HL-60 (cell line): ENCODE data around the gene WFS1.

Source experiments
- DNase-seq, 2 experiments: peaks; one replicate each; pipeline ENCODE4 v3.0.0-alpha.2; 2010 to 2020; ENCODE audit warnings: low read depth in 1 of 2, low spot score in 1 of 2
- H3K27ac ChIP-seq: fragments of 250-450 bp; sonication (Bioruptor Pico); replicated peaks from 2 replicates; pipeline ENCODE4 v1.5.1; 2020; ENCODE audit warnings: mild to moderate bottlenecking, moderate library complexity
- H3K27me3 ChIP-seq: fragments of 250-450 bp; sonication (Bioruptor Pico); 2 replicates; pipeline ENCODE4 v1.5.1; 2021; ENCODE audit warnings: mild to moderate bottlenecking, moderate library complexity; ENCODE audit not compliant: insufficient read depth, poor library complexity, severe bottlenecking
- H3K4me3 ChIP-seq: replicated peaks from 2 replicates; pipeline ENCODE4 v1.5.1; 2011; ENCODE audit warnings: mild to moderate bottlenecking, control low read depth, low read length; ENCODE audit not compliant: insufficient read depth
- CTCF ChIP-seq: IDR thresholded peaks from one replicate; pipeline ENCODE4 v1.5.1; 2011; ENCODE audit warnings: low read length, control low read depth, inconsistent platforms; ENCODE audit not compliant: insufficient read depth
- GABPA ChIP-seq: IDR thresholded peaks from 2 replicates; pipeline ENCODE4 v1.6.1; 2012; ENCODE audit warnings: low read depth
- POLR2AphosphoS5 ChIP-seq: IDR thresholded peaks from 2 replicates; pipeline ENCODE4 v1.6.1; 2012; ENCODE audit warnings: low read depth
- SPI1 ChIP-seq: IDR thresholded peaks from 2 replicates; pipeline ENCODE4 v1.6.1; 2012; ENCODE audit warnings: low read depth, mild to moderate bottlenecking, borderline replicate concordance
- TF ChIP-seq, protein P1 (sequence below): IDR thresholded peaks from 2 replicates; pipeline ENCODE4 v1.6.1; 2012; ENCODE audit warnings: low read depth; ENCODE audit not compliant: insufficient replicate concordance

Gene WFS1

GRCh38 chr4:6332669-6333050 lies 63.0 kb downstream of the WFS1 start:
- no peak for DNase-seq
- Histone ChIP-seq H3K27me3 (peaks cover 6% of the 10 kb centered on the region), H3K27ac (no peak overlapping the region), H3K4me3 (no peak overlapping the region)
- TF ChIP-seq CTCF: no peak
- TF ChIP-seq, protein P1, sequence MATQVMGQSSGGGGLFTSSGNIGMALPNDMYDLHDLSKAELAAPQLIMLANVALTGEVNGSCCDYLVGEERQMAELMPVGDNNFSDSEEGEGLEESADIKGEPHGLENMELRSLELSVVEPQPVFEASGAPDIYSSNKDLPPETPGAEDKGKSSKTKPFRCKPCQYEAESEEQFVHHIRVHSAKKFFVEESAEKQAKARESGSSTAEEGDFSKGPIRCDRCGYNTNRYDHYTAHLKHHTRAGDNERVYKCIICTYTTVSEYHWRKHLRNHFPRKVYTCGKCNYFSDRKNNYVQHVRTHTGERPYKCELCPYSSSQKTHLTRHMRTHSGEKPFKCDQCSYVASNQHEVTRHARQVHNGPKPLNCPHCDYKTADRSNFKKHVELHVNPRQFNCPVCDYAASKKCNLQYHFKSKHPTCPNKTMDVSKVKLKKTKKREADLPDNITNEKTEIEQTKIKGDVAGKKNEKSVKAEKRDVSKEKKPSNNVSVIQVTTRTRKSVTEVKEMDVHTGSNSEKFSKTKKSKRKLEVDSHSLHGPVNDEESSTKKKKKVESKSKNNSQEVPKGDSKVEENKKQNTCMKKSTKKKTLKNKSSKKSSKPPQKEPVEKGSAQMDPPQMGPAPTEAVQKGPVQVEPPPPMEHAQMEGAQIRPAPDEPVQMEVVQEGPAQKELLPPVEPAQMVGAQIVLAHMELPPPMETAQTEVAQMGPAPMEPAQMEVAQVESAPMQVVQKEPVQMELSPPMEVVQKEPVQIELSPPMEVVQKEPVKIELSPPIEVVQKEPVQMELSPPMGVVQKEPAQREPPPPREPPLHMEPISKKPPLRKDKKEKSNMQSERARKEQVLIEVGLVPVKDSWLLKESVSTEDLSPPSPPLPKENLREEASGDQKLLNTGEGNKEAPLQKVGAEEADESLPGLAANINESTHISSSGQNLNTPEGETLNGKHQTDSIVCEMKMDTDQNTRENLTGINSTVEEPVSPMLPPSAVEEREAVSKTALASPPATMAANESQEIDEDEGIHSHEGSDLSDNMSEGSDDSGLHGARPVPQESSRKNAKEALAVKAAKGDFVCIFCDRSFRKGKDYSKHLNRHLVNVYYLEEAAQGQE: no peak
- no peak for TF ChIP-seq POLR2AphosphoS5
- no peak for TF ChIP-seq SPI1
- no peak for TF ChIP-seq GABPA

- DNase-seq: no peak
- Histone ChIP-seq H3K4me3 (no peak overlapping the region), H3K27ac (no peak overlapping the region), H3K27me3 (peaks cover 11% of the 10 kb centered on the region)
- TF ChIP-seq, protein P1: no peak
- TF ChIP-seq CTCF: peak; percentile 25
- no peak for TF ChIP-seq POLR2AphosphoS5
Observed at GRCh38 chr4:6333301-6334202, 63.9 kb downstream of the WFS1 start.

DNA sequence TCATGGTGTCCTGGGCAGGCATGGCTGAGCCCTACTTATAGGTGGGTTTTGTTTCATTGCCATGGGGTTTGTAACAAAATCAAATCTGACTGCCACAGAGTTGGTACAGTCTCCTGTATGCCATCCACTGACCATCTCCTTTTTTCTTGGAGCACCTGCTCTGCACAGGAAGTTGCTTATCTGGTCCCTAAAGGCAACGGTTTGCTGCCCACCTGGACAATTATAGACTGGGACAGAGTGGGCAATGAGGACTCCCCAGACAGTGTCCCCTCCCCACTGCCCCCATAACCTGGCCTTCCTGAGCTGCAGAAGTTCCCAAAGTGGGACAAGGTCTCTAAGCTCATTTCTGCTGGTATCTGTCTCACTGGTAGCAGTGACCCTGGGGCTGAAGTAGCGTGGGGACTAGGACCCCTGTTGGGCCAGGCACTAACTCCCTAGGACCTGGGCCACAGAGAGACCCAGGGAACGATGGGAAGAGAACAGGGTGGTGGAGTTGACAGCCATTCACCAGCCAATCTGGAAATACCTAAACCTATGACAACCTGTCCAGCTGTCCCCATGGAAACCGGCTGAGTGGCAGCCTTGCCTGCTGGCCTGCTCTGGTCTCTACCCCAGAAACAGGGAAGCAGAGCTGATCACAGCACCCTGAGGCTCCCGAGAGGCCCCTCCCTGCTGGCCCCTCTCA lies 64.7 kb downstream of the WFS1 start:
- Histone ChIP-seq H3K27ac (no peak overlapping the region), H3K27me3 (peaks cover 18% of the 10 kb centered on the region), H3K4me3 (no peak overlapping the region)
- DNase-seq: no peak
- no peak for TF ChIP-seq GABPA
- TF ChIP-seq CTCF: no peak
- no peak for TF ChIP-seq POLR2AphosphoS5
- TF ChIP-seq, protein P1: no peak
- TF ChIP-seq SPI1: no peak
